Stimulated activated memory B cell treated with anti-CD40 and anti-IgM and Interleukin-4, amounts not matched to agents 10 μg/mL and 1 μg/mL and 100 μg/mL, for 72 hours (primary cell): ENCODE results near the gene LEFTY1.

ENCODE experiments used
- ATAC-seq: fragments of 150-1000 bp; cut with Tn5 transposase; 2 replicates; pipeline ENCODE4 v1.10.0; 2021
- H3K27ac Mint-ChIP-seq: one replicate; pipeline ENCODE4 v1.8.0; 2022; ENCODE audit warnings: mild to moderate bottlenecking, mixed read lengths
- H3K27me3 Mint-ChIP-seq: one replicate; pipeline ENCODE4 v1.8.0; 2022; ENCODE audit warnings: mixed read lengths
- H3K36me3 Mint-ChIP-seq: one replicate; pipeline ENCODE4 v1.8.0; 2022; ENCODE audit warnings: mixed read lengths
- H3K4me1 Mint-ChIP-seq: one replicate; pipeline ENCODE4 v1.8.0; 2022; ENCODE audit warnings: mixed read lengths
- H3K4me3 Mint-ChIP-seq: one replicate; pipeline ENCODE4 v1.8.0; 2022; ENCODE audit warnings: mild to moderate bottlenecking, moderate library complexity, mixed read lengths
- H3K9me3 Mint-ChIP-seq: one replicate; pipeline ENCODE4 v1.8.0; 2022; ENCODE audit warnings: mixed read lengths

LEFTY1 gene

DNA sequence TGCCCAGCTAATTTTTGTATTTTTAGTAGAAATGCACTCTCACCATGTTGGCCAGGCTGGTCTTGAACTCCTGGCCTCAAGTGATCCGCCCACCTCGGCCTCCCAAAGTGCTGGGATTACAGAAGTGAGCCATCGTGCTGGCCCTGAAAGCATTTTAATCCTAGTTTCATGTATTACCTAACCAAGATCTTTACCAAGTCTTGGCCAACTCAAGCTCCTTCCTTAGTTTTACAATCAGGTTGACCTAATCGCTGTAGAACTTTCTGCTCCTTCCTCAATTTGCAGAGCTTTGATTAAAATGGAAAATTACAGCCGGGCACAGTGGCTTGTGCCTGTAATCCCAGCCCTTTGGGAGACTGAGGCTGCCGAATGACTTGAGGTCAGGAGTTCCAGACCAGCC is 3.6 kb downstream of the LEFTY1 start:
- Mint-ChIP-seq H3K4me1 (peaks cover 28% of the 10 kb centered on the region), H3K4me3 (no peak overlapping the region), H3K36me3 (no peaks in the 10 kb centered on the region), H3K27ac (no peak overlapping the region), H3K9me3 (no peaks in the 10 kb centered on the region), H3K27me3 (no peaks in the 10 kb centered on the region)
- no peak for ATAC-seq

DNA sequence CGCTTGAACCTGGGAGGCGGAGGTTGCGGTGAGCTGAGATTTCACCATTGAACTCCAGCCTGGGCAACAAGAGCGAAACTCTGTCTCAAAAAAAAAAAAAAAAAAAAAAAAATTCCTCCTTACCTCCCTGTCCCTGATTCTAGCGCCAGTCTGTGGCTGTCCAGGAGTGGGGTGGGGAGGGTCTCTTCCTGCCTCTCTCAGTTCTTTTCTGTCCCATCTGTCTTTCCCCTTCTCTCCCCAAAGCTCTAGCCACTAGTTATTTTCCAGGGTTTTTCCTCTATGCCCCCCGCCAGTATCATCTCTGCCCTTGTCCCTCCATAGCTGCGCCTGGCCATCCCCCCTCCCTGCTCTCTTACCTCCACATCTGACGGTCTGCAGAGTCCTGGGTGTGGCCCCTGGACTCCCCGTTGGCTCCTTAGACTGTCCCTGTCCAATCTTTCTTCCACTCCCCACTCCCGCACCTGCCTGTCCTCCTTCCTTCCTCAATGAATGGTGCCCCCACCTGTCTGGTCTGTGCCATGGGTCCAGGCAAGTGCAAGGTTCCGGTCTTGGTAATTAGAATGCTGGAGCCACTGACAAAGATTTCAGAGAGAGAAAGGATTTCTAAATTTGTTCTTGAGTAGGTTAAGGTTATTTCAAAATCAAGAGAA is 5.2 kb downstream of the LEFTY1 start:
- H3K9me3 Mint-ChIP-seq, result no peaks in the 10 kb centered on the region
- no peaks in the 10 kb centered on the region for H3K27me3 Mint-ChIP-seq
- H3K27ac Mint-ChIP-seq, result peak overlapping the region; percentile 79
- no peak for ATAC-seq
- H3K4me1 Mint-ChIP-seq, result peaks cover 44% of the 10 kb centered on the region
- peak overlapping the region; percentile 93 for H3K4me3 Mint-ChIP-seq
- no peaks in the 10 kb centered on the region for H3K36me3 Mint-ChIP-seq

DNA sequence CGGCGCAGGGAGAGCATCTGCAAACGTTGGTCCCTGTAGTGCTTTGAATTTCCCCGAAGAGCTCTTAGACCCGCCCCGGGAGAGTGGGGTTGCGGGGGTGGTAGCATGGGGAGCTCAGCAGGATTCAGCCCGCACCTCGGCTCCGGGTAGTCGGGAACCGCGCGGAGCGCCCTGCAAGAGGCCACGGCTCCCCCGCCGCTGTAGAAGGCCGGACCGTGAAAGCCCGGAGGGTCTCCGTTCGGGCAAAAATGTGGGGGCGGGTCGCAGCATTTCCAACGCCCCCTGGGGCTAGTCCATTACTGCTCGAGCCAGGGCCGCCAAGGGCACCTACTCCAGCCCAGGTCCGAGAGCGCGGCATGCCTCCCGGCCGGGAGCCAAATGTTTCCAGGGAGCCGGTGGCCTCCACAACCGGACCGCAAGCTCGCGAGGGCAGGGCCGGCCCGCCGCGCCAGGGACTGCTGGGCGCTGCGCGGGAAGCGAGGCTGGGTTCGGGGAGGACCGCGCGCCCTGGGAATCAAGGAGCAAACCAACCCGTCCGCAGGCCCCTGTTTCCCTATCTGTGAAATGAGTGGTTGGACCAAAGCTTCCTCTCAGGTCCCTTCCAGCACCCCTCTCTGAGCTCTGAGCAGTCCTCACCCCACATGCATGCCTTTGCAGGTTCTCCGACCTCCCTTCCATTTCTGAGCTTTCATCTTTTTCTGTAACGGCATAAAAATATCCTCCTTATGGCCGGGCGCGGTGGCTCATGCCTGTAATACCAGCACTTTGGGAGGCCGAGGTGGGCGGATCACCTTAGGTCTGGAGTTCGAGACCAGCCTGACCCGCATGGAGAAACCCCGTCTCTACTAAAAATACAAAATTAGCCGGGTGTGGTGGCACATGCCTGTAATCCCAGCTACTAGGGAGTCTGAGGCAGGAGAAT is 6.0 kb downstream of the LEFTY1 start:
- no peaks in the 10 kb centered on the region for H3K9me3 Mint-ChIP-seq
- H3K27me3 Mint-ChIP-seq, result no peaks in the 10 kb centered on the region
- peaks cover under 1% of the 10 kb centered on the region for H3K36me3 Mint-ChIP-seq
- ATAC-seq, result peak; percentile 59
- peaks cover 51% of the 10 kb centered on the region for H3K4me1 Mint-ChIP-seq
- H3K27ac Mint-ChIP-seq, result peak overlapping the region; percentile 79
- peak overlapping the region; percentile 93 for H3K4me3 Mint-ChIP-seq

DNA sequence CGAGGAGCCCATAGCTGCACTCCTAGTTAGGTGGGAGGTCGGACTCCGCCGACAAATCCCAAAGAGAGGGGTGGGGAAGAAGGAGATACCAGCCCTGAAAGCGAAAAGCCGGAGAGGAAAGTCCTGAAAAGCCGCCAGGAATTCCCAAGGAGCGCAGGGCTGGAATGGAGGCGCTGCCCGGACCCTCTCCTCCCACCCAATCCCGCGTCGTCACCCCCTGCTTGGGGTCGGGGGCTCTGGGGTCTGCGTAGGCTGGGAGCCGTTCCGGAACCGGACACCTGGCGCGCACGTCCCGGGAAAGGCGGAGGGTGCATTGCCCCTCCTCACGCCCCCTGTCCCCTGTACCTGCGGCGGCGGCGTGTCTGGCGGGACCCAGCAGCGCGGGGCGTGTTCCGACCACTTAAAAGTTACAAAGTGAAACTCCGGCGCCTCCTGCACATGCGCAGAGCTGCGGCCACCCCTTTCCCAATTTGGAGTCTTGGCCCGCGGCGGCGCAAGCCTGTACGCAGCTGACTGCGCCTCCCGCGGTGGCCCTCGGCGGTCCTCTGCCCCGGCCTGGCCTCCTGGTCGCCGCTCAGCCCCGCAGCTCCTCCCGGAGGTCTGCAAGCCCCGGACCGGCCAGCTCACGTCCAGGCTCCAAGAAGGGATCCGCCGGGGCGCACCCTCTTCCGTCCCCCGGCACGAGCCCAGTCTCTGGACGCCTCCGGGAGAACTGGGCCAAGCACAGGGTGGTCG is 6.8 kb downstream of the LEFTY1 start, which contains the start of gene TMEM63A:
Gene TMEM63A, minus strand, starts transcription at position 422 of the 735 bp plus-strand sequence. CDS start 4,800 bp downstream, outside the sequence.
- H3K27me3 Mint-ChIP-seq, result no peaks in the 10 kb centered on the region
- H3K4me3 Mint-ChIP-seq, result peak within 1 kb of the TSS; percentile 93
- ATAC-seq, result peak; percentile 87
- H3K27ac Mint-ChIP-seq, result peak within 1 kb of the TSS; percentile 79
- H3K9me3 Mint-ChIP-seq, result no peaks in the 10 kb centered on the region
- H3K4me1 Mint-ChIP-seq, result peaks cover 59% of the 10 kb centered on the region
- peaks cover 9% of the 10 kb centered on the region for H3K36me3 Mint-ChIP-seq

GRCh38 chr1:225881081-225881958 is 7.6 kb downstream of the LEFTY1 start:
- peak; percentile 55 for ATAC-seq
- Mint-ChIP-seq H3K27me3 (no peaks in the 10 kb centered on the region), H3K27ac (peak overlapping the region; percentile 79), H3K4me1 (peaks cover 59% of the 10 kb centered on the region), H3K9me3 (no peaks in the 10 kb centered on the region), H3K36me3 (peaks cover 11% of the 10 kb centered on the region), H3K4me3 (peak overlapping the region; percentile 93)

DNA sequence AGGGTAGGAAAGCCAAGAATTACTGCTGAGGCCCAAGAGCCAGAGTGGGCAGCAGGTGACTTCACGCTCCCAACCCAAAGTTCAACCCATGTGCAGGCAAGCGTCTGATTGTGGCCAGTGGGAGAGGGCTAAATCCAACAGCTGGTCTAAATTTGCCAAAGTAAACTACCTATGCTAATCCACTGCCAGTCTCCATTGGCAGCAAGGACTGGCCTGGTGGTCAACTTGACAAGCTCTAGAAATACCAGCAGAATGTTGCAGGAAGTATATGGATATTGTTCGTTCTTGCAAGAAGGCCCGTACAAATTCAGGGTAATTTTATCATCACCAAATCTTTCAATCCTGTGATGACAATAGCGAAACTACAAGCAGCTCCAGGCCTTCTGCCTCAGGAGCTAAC is 8.3 kb downstream of the LEFTY1 start:
- no peak for ATAC-seq
- H3K9me3 Mint-ChIP-seq, result no peaks in the 10 kb centered on the region
- peaks cover 59% of the 10 kb centered on the region for H3K4me1 Mint-ChIP-seq
- H3K36me3 Mint-ChIP-seq, result peaks cover 11% of the 10 kb centered on the region
- H3K27me3 Mint-ChIP-seq, result no peaks in the 10 kb centered on the region
- H3K4me3 Mint-ChIP-seq, result peak overlapping the region; percentile 93
- peak overlapping the region; percentile 54 for H3K27ac Mint-ChIP-seq

DNA sequence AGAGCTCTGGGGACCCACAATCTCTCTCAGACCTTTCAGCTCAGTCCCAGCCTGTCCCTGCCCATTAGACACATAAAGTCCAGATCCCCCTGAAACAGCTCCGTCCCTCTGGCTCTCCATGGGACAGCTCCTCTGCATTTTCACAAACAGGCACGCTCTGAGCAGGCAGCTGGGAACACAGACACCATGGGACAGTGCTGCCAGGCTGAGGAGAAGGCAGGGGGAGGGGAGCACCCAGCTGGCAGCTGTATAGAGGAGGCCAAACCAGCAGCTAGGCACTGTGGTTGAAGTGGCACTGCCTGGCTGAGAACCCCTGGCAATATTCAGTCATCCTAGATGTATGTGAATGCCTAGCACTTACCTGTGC is 8.7 kb downstream of the LEFTY1 start:
- Mint-ChIP-seq H3K27me3 (no peaks in the 10 kb centered on the region), H3K4me3 (peak overlapping the region; percentile 32), H3K4me1 (peaks cover 59% of the 10 kb centered on the region), H3K36me3 (peaks cover 11% of the 10 kb centered on the region), H3K9me3 (no peaks in the 10 kb centered on the region), H3K27ac (peak overlapping the region; percentile 54)
- no peak for ATAC-seq

DNA sequence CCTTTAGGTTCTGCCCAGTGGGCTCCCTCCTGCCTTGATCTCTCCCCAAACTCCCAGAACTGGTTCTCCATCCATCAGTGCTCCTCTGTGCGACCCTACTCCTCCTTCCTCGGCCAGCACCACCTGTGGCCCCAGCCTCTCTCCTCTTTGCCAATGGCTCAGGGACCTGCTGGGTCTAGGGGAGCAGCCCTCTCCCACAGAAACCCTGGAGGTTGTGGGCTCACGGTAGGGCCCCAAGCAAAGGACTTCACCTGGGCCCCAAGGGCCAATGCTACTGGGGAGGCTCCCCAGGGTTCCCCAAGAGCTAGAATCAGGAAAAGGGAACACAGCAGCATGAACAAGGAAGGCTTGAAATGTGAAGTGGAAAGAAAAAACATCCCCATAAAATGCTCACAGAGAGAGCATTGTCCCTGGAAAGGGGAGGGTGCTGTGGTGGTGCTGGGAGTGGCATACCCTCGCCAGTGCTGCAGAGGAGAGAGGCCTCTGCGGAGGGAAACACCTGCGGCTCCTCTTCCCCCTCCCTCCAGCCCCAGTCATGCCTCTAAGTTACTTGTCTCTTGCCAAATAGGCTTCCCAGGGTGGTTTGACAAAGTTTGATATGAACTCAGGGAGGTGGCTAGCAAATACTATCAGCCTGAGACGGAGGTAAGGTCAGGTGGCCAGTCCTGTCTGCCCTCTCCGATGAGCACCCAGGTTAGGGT is 9.3 kb downstream of the LEFTY1 start:
- Mint-ChIP-seq H3K27ac (peak overlapping the region; percentile 54), H3K36me3 (peaks cover 11% of the 10 kb centered on the region), H3K27me3 (no peaks in the 10 kb centered on the region), H3K9me3 (no peaks in the 10 kb centered on the region), H3K4me1 (peaks cover 59% of the 10 kb centered on the region), H3K4me3 (peak overlapping the region; percentile 32)
- ATAC-seq, result no peak

DNA sequence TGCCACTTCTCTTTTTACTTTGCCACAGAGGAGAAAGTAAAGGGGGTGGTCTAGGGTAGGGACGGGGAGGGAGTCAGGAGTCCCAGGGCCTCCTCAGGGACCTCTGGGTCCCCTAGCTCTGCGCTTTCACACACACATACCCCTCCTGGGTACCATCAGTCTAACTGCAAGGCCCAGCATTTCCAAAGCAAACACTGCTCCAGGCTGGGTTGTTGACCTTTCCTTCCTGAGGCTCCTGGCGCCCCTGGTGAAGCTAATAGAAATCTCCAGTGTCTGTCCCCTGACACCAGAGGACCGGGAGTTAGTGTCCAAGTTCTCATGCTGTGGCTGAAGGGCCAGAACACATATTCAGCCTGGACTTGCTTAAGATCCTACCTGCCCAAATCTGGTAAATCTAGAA is 10.7 kb downstream of the LEFTY1 start:
- ATAC-seq, result no peak
- Mint-ChIP-seq H3K9me3 (no peaks in the 10 kb centered on the region), H3K27me3 (no peaks in the 10 kb centered on the region), H3K4me1 (peaks cover 50% of the 10 kb centered on the region), H3K4me3 (no peak overlapping the region), H3K36me3 (peaks cover 18% of the 10 kb centered on the region), H3K27ac (peak overlapping the region; percentile 54)

- H3K27me3 Mint-ChIP-seq, result no peaks in the 10 kb centered on the region
- peak overlapping the region; percentile 54 for H3K27ac Mint-ChIP-seq
- H3K4me1 Mint-ChIP-seq, result peaks cover 46% of the 10 kb centered on the region
- no peaks in the 10 kb centered on the region for H3K9me3 Mint-ChIP-seq
- H3K36me3 Mint-ChIP-seq, result peaks cover 24% of the 10 kb centered on the region
- no peak for ATAC-seq
- no peak overlapping the region for H3K4me3 Mint-ChIP-seq
Measured at GRCh38 chr1:225877580-225877979, 11.4 kb downstream of the LEFTY1 start.

DNA sequence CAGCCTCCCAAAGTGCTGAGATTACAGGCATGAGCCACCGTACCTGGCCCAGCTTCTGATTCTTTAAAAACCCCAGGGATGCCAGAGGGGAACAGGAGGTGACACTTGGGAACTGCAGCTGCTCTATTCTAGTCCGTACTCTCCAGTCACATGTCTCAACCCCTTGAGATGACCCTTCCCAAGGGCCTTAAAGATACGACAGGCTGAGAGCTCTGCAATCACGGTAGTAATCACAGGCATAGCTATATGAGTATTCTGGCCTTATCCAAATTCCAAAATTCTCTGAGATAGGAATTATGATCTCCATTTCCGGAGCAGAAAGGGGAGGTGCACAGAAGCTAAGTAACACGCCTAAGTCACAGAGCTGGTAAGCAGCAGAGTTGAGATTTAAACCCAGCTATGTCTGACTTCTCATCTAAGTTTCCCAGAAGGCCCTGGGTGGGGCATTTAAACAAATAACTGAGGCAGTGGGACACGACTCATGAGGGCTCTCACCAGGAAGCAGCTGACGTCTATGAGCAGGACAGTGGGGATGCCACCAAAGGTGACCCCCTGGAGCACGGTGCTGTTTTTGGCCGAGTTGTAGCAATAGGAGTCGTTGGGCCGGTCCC is 11.9 kb downstream of the LEFTY1 start:
- Mint-ChIP-seq H3K4me1 (peaks cover 46% of the 10 kb centered on the region), H3K27ac (no peak overlapping the region), H3K27me3 (no peaks in the 10 kb centered on the region), H3K4me3 (no peak overlapping the region), H3K36me3 (peaks cover 25% of the 10 kb centered on the region), H3K9me3 (no peaks in the 10 kb centered on the region)
- no peak for ATAC-seq

- Mint-ChIP-seq H3K4me1 (peaks cover 31% of the 10 kb centered on the region), H3K27ac (no peak overlapping the region), H3K9me3 (no peaks in the 10 kb centered on the region), H3K4me3 (no peak overlapping the region), H3K36me3 (peaks cover 43% of the 10 kb centered on the region), H3K27me3 (no peaks in the 10 kb centered on the region)
- no peak for ATAC-seq
Measured at GRCh38 chr1:225875044-225875815, 13.7 kb downstream of the LEFTY1 start.

DNA sequence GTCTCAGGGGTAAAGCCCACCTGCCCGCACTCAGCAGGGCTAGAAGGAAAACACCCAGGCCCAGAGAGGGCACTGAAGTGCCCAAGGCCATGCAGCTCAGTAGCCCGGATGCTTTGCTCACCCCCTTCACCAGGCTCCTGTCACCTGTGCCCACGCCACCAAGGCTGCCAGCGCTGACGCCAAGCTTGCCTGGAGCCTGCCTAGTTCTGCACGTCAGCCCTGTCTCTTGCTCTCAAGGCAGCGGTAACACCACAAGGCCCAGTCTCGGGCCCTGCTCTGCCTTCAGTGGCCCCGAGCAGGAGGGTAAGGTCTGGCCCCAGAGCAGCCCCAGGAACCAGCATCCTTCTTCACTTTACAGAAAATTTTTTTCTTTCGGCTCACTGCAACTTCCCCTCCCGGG is 14.5 kb downstream of the LEFTY1 start:
- no peak for ATAC-seq
- no peaks in the 10 kb centered on the region for H3K9me3 Mint-ChIP-seq
- peaks cover 23% of the 10 kb centered on the region for H3K4me1 Mint-ChIP-seq
- no peak overlapping the region for H3K4me3 Mint-ChIP-seq
- no peaks in the 10 kb centered on the region for H3K27me3 Mint-ChIP-seq
- H3K27ac Mint-ChIP-seq, result no peak overlapping the region
- peaks cover 46% of the 10 kb centered on the region for H3K36me3 Mint-ChIP-seq
